RKO (cell line): ENCODE measurements around the gene USP40.

Experiments
- DNase-seq: peaks from one replicate; pipeline ENCODE4 v3.0.0-alpha.2; 2016; ENCODE audit warnings: low spot score

Gene USP40

GRCh38 chr2:233458826-233459225, 107.8 kb downstream of the USP40 start:
- DNase-seq: no peak

- DNase-seq: no peak
Observed at GRCh38 chr2:233458031-233458610, 108.5 kb downstream of the USP40 start.

- no peak for DNase-seq
Observed at GRCh38 chr2:233457356-233457755, 109.2 kb downstream of the USP40 start.

GRCh38 chr2:233456934-233457333, 109.6 kb downstream of the USP40 start:
- DNase-seq: no peak

- no peak for DNase-seq
Observed at GRCh38 chr2:233456111-233456510, 110.5 kb downstream of the USP40 start.

GRCh38 chr2:233455491-233455890, 111.1 kb downstream of the USP40 start:
- no peak for DNase-seq

- no peak for DNase-seq
Observed at GRCh38 chr2:233455006-233455405, 111.6 kb downstream of the USP40 start.

GRCh38 chr2:233453916-233454315, 112.7 kb downstream of the USP40 start:
- no peak for DNase-seq

- DNase-seq: no peak
Observed at GRCh38 chr2:233453111-233453915, 113.3 kb downstream of the USP40 start.

GRCh38 chr2:233451950-233452349, 114.6 kb downstream of the USP40 start:
- no peak for DNase-seq

GRCh38 chr2:233450864-233451575, 115.6 kb downstream of the USP40 start:
- DNase-seq: no peak

GRCh38 chr2:233449921-233450863, 116.4 kb downstream of the USP40 start:
- no peak for DNase-seq

GRCh38 chr2:233449081-233449901, 117.3 kb downstream of the USP40 start:
- DNase-seq: no peak

- no peak for DNase-seq
Observed at GRCh38 chr2:233448575-233448974, 118.0 kb downstream of the USP40 start.

- DNase-seq: no peak
Observed at GRCh38 chr2:233448220-233448559, 118.4 kb downstream of the USP40 start.

- no peak for DNase-seq
Observed at GRCh38 chr2:233447506-233448219, 118.9 kb downstream of the USP40 start.

- DNase-seq: no peak
Observed at GRCh38 chr2:233446606-233447305, 119.8 kb downstream of the USP40 start.

- DNase-seq: no peak
Observed at GRCh38 chr2:233446121-233446520, 120.5 kb downstream of the USP40 start.

- DNase-seq: no peak
Observed at GRCh38 chr2:233445152-233445830, 121.3 kb downstream of the USP40 start.
